WTC11 (cell line): ENCODE measurements around the gene CARD14. TPM values are rescaled to one million over a fixed set of nuclear protein-coding genes. Genes with fewer than 3 reads are reported as not detected.

ENCODE experiments used
- ATAC-seq: fragments of 200-7000 bp; cut with Tn5 transposase; 2 replicates; pipeline ENCODE4 v1.10.0; 2021; ENCODE audit warnings: mild to moderate bottlenecking, moderate library complexity
- CTCF ChIA-PET: fragments of 300-600 bp; sonication (Branson Sonifier 250); formaldehyde crosslinking; loops from one replicate; lab custom pipeline; 2021; ENCODE audit warnings: antibody characterized with exemption; lab: Charles Lee
- POLR2A ChIA-PET: fragments of 350-600 bp; sonication (Branson Sonifier 250); formaldehyde crosslinking; loops from one replicate; lab custom pipeline; 2021; ENCODE audit warnings: antibody characterized with exemption; lab: Charles Lee
- DNase-seq: peaks from one replicate; pipeline ENCODE4 v3.0.0; 2021; ENCODE audit warnings: low spot score
- H3K27ac Mint-ChIP-seq: 2 replicates; pipeline ENCODE4 v1.8.0; 2021; ENCODE audit warnings: mixed read lengths
- H3K27me3 Mint-ChIP-seq: 2 replicates; pipeline ENCODE4 v1.8.0; 2021; ENCODE audit warnings: low read depth, mild to moderate bottlenecking, moderate library complexity, mixed read lengths
- H3K36me3 Mint-ChIP-seq: 2 replicates; pipeline ENCODE4 v1.8.0; 2021; ENCODE audit warnings: mixed read lengths
- H3K4me1 Mint-ChIP-seq: 2 replicates; pipeline ENCODE4 v1.8.0; 2022; ENCODE audit warnings: mixed read lengths
- H3K4me3 Mint-ChIP-seq: 2 replicates; pipeline ENCODE4 v1.8.0; 2021; ENCODE audit warnings: mild to moderate bottlenecking, moderate library complexity, mixed read lengths
- H3K9me3 Mint-ChIP-seq: 2 replicates; pipeline ENCODE4 v1.8.0; 2021; ENCODE audit warnings: mixed read lengths
- ARID4B ChIP-seq: sonication (generic); formaldehyde crosslinking; IDR thresholded peaks from 2 replicates; pipeline ENCODE4 v1.8.0; 2023; ENCODE audit warnings: missing genetic modification reagents, mild to moderate bottlenecking, borderline replicate concordance
- GRHL2 ChIP-seq: fragments of 250-450 bp; sonication (Bioruptor Pico); IDR thresholded peaks from 2 replicates; pipeline ENCODE4 v1.8.0; 2022; ENCODE audit warnings: mild to moderate bottlenecking, moderate library complexity; ENCODE audit not compliant: insufficient replicate concordance, severe bottlenecking
- MXD4 ChIP-seq: fragments of 250-450 bp; sonication (Bioruptor Pico); IDR thresholded peaks from 2 replicates; pipeline ENCODE4 v1.8.0; 2021; ENCODE audit warnings: mild to moderate bottlenecking, moderate library complexity, borderline replicate concordance
- MYBL2 ChIP-seq: sonication (generic); formaldehyde crosslinking; IDR thresholded peaks from 2 replicates; pipeline ENCODE4 v1.8.1; 2023; ENCODE audit warnings: mild to moderate bottlenecking, moderate library complexity, missing genetic modification reagents
- NFATC4 ChIP-seq: fragments of 250-450 bp; sonication (Bioruptor Pico); IDR thresholded peaks from 2 replicates; pipeline ENCODE4 v1.9.0; 2021; ENCODE audit warnings: mild to moderate bottlenecking
- NFE2L1 ChIP-seq: sonication (generic); formaldehyde crosslinking; IDR thresholded peaks from 2 replicates; pipeline ENCODE4 v1.8.1; 2023; ENCODE audit warnings: missing genetic modification reagents
- RORB ChIP-seq: fragments of 250-450 bp; sonication (Bioruptor Pico); IDR thresholded peaks from 2 replicates; pipeline ENCODE4 v1.9.0; 2021; ENCODE audit warnings: mild to moderate bottlenecking
- ZNF121 ChIP-seq: sonication (generic); formaldehyde crosslinking; IDR thresholded peaks from 2 replicates; pipeline ENCODE4 v1.8.0; 2023; ENCODE audit warnings: missing genetic modification reagents
- ZNF396 ChIP-seq: fragments of 250-450 bp; sonication (Bioruptor Pico); IDR thresholded peaks from 2 replicates; pipeline ENCODE4 v1.8.0; 2021; ENCODE audit warnings: mild to moderate bottlenecking, moderate library complexity, borderline replicate concordance
- total RNA-seq: library from RNA; stranded (reverse); gene quantifications from 3 replicates; pipeline ENCODE4 v1.2.3, GENCODE V29; 2021
- TF ChIP-seq, protein P1 (sequence below): sonication (generic); formaldehyde crosslinking; IDR thresholded peaks from 2 replicates; pipeline ENCODE4 v1.8.1; 2023; ENCODE audit warnings: mild to moderate bottlenecking, missing genetic modification reagents, borderline replicate concordance
- TF ChIP-seq, protein P2 (sequence below): fragments of 200-600 bp; IDR thresholded peaks from 2 replicates; pipeline ENCODE4 v1.8.0; 2022; ENCODE audit warnings: antibody characterized with exemption
- TF ChIP-seq, protein P3 (sequence below): sonication (generic); formaldehyde crosslinking; IDR thresholded peaks from 2 replicates; pipeline ENCODE4 v1.8.0; 2022; ENCODE audit warnings: missing genetic modification reagents
- TF ChIP-seq, protein P4 (sequence below): sonication (generic); formaldehyde crosslinking; IDR thresholded peaks from 2 replicates; pipeline ENCODE4 v1.8.1; 2022; ENCODE audit warnings: missing genetic modification reagents, borderline replicate concordance
- TF ChIP-seq, protein P5 (sequence below): fragments of 250-450 bp; sonication (Bioruptor Pico); IDR thresholded peaks from 2 replicates; pipeline ENCODE4 v2.1.2; 2022; ENCODE audit warnings: mild to moderate bottlenecking, moderate library complexity
- TF ChIP-seq, protein P6 (sequence below): fragments of 250-450 bp; sonication (Bioruptor Pico); conservative IDR thresholded peaks from 2 replicates; pipeline ENCODE4 v1.9.0; 2021; ENCODE audit warnings: mild to moderate bottlenecking

CARD14 gene
- total RNA-seq, 1 experiment from 2014 or later, result 0.83 TPM

DNA sequence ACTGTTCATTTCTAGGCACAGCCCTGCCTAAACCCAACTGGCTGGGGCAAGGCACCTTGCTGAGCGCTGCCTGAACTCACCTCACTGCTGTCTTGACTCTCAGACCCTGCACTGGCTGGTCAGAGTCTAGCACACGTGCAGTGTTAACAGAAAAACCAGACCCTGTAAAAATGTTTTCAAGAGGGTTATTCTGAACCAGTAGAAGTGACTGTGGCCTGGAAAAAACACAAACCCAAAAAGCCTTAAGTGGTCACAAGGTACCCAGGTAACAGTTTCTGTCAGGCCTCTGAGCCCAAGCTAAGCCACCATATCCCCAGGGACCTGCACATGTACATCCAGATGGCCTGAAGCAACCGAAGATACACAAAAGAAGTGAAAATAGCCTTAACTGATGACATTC, 16.8 kb upstream of the CARD14 start:
- Mint-ChIP-seq H3K9me3 (peaks cover 34% of the 10 kb centered on the region), H3K4me3 (no peak overlapping the region)
- POLR2A ChIA-PET, result no interaction called here
- TF ChIP-seq ARID4B (CRISPR knock-in tag) (no peak), GRHL2 (no peak), NFE2L1 (no peak)
- TF ChIP-seq, protein P1, sequence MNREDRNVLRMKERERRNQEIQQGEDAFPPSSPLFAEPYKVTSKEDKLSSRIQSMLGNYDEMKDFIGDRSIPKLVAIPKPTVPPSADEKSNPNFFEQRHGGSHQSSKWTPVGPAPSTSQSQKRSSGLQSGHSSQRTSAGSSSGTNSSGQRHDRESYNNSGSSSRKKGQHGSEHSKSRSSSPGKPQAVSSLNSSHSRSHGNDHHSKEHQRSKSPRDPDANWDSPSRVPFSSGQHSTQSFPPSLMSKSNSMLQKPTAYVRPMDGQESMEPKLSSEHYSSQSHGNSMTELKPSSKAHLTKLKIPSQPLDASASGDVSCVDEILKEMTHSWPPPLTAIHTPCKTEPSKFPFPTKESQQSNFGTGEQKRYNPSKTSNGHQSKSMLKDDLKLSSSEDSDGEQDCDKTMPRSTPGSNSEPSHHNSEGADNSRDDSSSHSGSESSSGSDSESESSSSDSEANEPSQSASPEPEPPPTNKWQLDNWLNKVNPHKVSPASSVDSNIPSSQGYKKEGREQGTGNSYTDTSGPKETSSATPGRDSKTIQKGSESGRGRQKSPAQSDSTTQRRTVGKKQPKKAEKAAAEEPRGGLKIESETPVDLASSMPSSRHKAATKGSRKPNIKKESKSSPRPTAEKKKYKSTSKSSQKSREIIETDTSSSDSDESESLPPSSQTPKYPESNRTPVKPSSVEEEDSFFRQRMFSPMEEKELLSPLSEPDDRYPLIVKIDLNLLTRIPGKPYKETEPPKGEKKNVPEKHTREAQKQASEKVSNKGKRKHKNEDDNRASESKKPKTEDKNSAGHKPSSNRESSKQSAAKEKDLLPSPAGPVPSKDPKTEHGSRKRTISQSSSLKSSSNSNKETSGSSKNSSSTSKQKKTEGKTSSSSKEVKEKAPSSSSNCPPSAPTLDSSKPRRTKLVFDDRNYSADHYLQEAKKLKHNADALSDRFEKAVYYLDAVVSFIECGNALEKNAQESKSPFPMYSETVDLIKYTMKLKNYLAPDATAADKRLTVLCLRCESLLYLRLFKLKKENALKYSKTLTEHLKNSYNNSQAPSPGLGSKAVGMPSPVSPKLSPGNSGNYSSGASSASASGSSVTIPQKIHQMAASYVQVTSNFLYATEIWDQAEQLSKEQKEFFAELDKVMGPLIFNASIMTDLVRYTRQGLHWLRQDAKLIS (CRISPR knock-in tag), result no peak
- TF ChIP-seq, all 79 proteins: peak for 0
- Mint-ChIP-seq H3K27ac (0 out of 2 replicates have a peak overlapping the region, but pooled peaks have one; percentile 26), H3K4me1 (peaks cover 31% of the 10 kb centered on the region), H3K36me3 (peaks cover 31% of the 10 kb centered on the region), H3K27me3 (peaks cover 18% of the 10 kb centered on the region)
- ATAC-seq, result no peak
- CTCF ChIA-PET, result no interaction called here
- peak; percentile 4 for DNase-seq

GRCh38 chr17:80154166-80154565, 15.7 kb upstream of the CARD14 start:
- POLR2A ChIA-PET, result interaction anchor here (0.6 kb wide), 1 partner anchor 68 kb away, joined by 14 read pairs; no protein-coding TSS in a partner anchor
- TF ChIP-seq MYBL2 (CRISPR knock-in tag), result no peak
- no peak for TF ChIP-seq RORB (CRISPR knock-in tag)
- TF ChIP-seq, protein P2, sequence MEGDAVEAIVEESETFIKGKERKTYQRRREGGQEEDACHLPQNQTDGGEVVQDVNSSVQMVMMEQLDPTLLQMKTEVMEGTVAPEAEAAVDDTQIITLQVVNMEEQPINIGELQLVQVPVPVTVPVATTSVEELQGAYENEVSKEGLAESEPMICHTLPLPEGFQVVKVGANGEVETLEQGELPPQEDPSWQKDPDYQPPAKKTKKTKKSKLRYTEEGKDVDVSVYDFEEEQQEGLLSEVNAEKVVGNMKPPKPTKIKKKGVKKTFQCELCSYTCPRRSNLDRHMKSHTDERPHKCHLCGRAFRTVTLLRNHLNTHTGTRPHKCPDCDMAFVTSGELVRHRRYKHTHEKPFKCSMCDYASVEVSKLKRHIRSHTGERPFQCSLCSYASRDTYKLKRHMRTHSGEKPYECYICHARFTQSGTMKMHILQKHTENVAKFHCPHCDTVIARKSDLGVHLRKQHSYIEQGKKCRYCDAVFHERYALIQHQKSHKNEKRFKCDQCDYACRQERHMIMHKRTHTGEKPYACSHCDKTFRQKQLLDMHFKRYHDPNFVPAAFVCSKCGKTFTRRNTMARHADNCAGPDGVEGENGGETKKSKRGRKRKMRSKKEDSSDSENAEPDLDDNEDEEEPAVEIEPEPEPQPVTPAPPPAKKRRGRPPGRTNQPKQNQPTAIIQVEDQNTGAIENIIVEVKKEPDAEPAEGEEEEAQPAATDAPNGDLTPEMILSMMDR, result no peak
- TF ChIP-seq, protein P3, sequence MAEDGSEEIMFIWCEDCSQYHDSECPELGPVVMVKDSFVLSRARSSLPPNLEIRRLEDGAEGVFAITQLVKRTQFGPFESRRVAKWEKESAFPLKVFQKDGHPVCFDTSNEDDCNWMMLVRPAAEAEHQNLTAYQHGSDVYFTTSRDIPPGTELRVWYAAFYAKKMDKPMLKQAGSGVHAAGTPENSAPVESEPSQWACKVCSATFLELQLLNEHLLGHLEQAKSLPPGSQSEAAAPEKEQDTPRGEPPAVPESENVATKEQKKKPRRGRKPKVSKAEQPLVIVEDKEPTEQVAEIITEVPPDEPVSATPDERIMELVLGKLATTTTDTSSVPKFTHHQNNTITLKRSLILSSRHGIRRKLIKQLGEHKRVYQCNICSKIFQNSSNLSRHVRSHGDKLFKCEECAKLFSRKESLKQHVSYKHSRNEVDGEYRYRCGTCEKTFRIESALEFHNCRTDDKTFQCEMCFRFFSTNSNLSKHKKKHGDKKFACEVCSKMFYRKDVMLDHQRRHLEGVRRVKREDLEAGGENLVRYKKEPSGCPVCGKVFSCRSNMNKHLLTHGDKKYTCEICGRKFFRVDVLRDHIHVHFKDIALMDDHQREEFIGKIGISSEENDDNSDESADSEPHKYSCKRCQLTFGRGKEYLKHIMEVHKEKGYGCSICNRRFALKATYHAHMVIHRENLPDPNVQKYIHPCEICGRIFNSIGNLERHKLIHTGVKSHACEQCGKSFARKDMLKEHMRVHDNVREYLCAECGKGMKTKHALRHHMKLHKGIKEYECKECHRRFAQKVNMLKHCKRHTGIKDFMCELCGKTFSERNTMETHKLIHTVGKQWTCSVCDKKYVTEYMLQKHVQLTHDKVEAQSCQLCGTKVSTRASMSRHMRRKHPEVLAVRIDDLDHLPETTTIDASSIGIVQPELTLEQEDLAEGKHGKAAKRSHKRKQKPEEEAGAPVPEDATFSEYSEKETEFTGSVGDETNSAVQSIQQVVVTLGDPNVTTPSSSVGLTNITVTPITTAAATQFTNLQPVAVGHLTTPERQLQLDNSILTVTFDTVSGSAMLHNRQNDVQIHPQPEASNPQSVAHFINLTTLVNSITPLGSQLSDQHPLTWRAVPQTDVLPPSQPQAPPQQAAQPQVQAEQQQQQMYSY, result no peak
- TF ChIP-seq, protein P4, sequence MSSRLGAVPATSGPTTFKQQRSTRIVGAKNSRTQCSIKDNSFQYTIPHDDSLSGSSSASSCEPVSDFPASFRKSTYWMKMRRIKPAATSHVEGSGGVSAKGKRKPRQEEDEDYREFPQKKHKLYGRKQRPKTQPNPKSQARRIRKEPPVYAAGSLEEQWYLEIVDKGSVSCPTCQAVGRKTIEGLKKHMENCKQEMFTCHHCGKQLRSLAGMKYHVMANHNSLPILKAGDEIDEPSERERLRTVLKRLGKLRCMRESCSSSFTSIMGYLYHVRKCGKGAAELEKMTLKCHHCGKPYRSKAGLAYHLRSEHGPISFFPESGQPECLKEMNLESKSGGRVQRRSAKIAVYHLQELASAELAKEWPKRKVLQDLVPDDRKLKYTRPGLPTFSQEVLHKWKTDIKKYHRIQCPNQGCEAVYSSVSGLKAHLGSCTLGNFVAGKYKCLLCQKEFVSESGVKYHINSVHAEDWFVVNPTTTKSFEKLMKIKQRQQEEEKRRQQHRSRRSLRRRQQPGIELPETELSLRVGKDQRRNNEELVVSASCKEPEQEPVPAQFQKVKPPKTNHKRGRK (CRISPR knock-in tag), result no peak
- TF ChIP-seq ZNF396 (CRISPR knock-in tag), result no peak
- TF ChIP-seq MXD4 (CRISPR knock-in tag), result no peak
- TF ChIP-seq, protein P5, sequence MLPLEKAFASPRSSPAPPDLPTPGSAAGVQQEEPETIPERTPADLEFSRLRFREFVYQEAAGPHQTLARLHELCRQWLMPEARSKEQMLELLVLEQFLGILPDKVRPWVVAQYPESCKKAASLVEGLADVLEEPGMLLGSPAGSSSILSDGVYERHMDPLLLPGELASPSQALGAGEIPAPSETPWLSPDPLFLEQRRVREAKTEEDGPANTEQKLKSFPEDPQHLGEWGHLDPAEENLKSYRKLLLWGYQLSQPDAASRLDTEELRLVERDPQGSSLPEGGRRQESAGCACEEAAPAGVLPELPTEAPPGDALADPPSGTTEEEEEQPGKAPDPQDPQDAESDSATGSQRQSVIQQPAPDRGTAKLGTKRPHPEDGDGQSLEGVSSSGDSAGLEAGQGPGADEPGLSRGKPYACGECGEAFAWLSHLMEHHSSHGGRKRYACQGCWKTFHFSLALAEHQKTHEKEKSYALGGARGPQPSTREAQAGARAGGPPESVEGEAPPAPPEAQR (CRISPR knock-in tag), result no peak
- no peak for TF ChIP-seq NFATC4 (CRISPR knock-in tag)
- no peak for TF ChIP-seq ZNF121 (CRISPR knock-in tag)
- TF ChIP-seq, protein P6, sequence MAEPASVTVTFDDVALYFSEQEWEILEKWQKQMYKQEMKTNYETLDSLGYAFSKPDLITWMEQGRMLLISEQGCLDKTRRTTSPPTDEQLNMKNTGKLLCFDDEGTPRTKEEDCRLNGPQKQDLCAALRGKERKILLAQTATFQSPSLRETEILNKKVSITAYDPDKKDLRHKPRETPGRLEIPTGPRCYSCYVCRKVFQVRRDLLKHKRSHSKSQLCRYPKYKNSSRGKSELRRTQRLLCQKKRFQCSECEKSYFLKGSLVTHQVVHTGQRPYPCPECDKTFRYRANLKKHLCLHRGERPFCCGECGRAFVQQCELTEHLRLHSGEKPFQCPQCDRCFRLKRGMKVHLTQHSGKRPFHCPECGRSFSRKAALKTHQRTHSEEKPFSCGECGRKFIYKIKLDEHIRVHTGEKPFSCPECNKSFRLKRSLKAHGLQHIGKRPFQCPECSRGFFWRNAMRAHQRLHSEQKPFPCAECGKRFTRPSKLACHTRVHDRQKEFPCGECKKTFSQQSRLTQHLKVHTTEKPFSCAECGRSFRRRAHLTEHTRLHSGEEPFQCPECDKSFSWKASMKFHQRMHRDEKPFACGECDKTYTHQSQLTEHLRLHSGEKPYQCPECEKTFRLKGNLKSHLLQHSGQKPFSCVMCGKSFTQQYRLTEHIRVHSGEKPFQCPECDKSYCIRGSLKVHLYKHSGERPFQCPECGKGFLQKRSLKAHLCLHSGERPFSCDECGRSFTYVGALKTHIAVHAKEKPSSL (CRISPR knock-in tag), result no peak

More at GRCh38 chr17:80154166-80154565, 15.7 kb upstream of the CARD14 start:
- ATAC-seq, result peak; percentile 66
- H3K9me3 Mint-ChIP-seq, result peaks cover 34% of the 10 kb centered on the region
- H3K27me3 Mint-ChIP-seq, result peaks cover 19% of the 10 kb centered on the region
- no peak for DNase-seq
- peaks cover 32% of the 10 kb centered on the region for H3K36me3 Mint-ChIP-seq
- CTCF ChIA-PET, result interaction anchor here (0.6 to 1.2 kb wide), 3 partner anchors 9 to 145 kb away, joined by 3 to 7 read pairs (median 3); partner anchors contain the start of gene GAA
- peak overlapping the region; percentile 8; the same call in 1 of the 2 replicates for H3K27ac Mint-ChIP-seq
- H3K4me3 Mint-ChIP-seq, result no peak overlapping the region
- H3K4me1 Mint-ChIP-seq, result peaks cover 32% of the 10 kb centered on the region
